Testis (tissue), 3 donors: ENCODE results near the gene CLCN7. TPM values are rescaled to one million over a fixed set of nuclear protein-coding genes. Genes with fewer than 3 reads are reported as not detected.

ENCODE experiments used
- DNase-seq: peaks from one replicate; pipeline ENCODE4 v3.0.0-alpha.2; 2019
- H3K27ac ChIP-seq, 2 donors: fragments of 200-600 bp; sonication (generic); one replicate each; pipeline ENCODE4 v1.5.1; 2019
- H3K27me3 ChIP-seq: fragments of 200-600 bp; sonication (generic); one replicate; pipeline ENCODE4 v1.5.1; 2019
- H3K36me3 ChIP-seq: fragments of 200-600 bp; sonication (generic); one replicate; pipeline ENCODE4 v1.5.1; 2017; ENCODE audit warnings: low read depth; ENCODE audit errors: missing control alignments
- H3K4me1 ChIP-seq: fragments of 200-600 bp; sonication (generic); one replicate; pipeline ENCODE4 v1.5.1; 2019
- H3K4me3 ChIP-seq, 2 donors: fragments of 200-600 bp; sonication (generic); one replicate each; pipeline ENCODE4 v1.5.1; 2017 to 2019
- H3K9me3 ChIP-seq: fragments of 200-600 bp; sonication (generic); one replicate; pipeline ENCODE4 v1.5.1; 2017
- POLR2A ChIP-seq: fragments of 450-650 bp; IDR thresholded peaks from one replicate; pipeline ENCODE4 v1.6.1; 2017; ENCODE audit warnings: antibody characterized with exemption, mild to moderate bottlenecking, moderate library complexity
- WGBS, 2 donors: methylation state at CpG; one replicate each; pipeline ENCODE4 v1.1.5; 2018; 5-methylcytosine and 5-hydroxymethylcytosine counted together
- intact Hi-C: fragments of 100-400 bp; cut with DNase I; formaldehyde crosslinking; loops from one replicate; pipeline ENCODE4 v1.15.1; 2023; ENCODE audit warnings: low total_unique reads
- polyA plus RNA-seq: library from polyadenylated mRNA; stranded (reverse); fragments of 350-450 nt; fragmentation: Illumina TruSeq; extraction: RNeasy Lipid Tissue Mini Kit (QIAGEN cat#74804); gene quantifications from one replicate; pipeline ENCODE4 v1.2.3, GENCODE V29; 2014; ENCODE audit warnings: low read depth, low replicate concordance; ENCODE audit not compliant: insufficient read depth
- total RNA-seq, 2 donors: library from RNA; depleted of rRNA; stranded (reverse); fragments of >200 nt; gene quantifications; one replicate each; pipeline ENCODE4 v1.2.3, GENCODE V29; 2016
- TF ChIP-seq, protein P1 (sequence below), 3 experiments: fragments of 450-650 bp in 2 of 3; fragments of 200-600 bp in 1 of 3; sonication (generic) in 1 of 3; IDR thresholded peaks; one replicate each; pipeline ENCODE4 v1.5.1; 2016 to 2019; ENCODE audit warnings: antibody characterized with exemption in 3 of 3, mild to moderate bottlenecking in 2 of 3, moderate library complexity in 1 of 3

The CLCN7 gene
- total and polyA plus RNA-seq, 3 donors from 2014 or later, result 79.6 to 160 (median 152) TPM

DNA sequence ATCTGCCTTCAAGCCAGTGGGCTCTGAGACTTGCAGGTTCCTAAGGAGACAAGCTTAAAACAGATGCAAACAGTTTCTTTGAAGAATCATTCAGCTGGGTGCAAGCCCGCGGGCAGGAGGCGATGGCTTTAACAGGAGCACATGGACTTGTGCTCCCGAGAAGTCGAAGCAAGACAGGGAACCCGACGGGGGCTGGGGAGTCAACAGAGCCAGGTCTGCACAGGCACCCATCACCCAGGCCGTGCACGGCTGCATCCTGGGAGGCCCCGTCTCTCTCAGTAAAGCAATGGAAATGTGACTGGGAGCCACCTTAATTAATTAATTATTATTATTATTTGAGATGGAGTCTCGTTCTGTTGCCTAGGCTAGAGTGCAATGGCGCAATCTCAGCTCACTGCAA is 14.2 kb upstream of the CLCN7 start:
- WGBS, 2 donors, result 92 to 94% methylated on average over 12 of the region's 12 CpGs
- no peak overlapping the region for H3K4me3 ChIP-seq
- DNase-seq, result no peak
- no peaks in the 10 kb centered on the region for H3K36me3 ChIP-seq
- no peaks in the 10 kb centered on the region for H3K9me3 ChIP-seq
- no peak for TF ChIP-seq POLR2A
- TF ChIP-seq, protein P1, sequence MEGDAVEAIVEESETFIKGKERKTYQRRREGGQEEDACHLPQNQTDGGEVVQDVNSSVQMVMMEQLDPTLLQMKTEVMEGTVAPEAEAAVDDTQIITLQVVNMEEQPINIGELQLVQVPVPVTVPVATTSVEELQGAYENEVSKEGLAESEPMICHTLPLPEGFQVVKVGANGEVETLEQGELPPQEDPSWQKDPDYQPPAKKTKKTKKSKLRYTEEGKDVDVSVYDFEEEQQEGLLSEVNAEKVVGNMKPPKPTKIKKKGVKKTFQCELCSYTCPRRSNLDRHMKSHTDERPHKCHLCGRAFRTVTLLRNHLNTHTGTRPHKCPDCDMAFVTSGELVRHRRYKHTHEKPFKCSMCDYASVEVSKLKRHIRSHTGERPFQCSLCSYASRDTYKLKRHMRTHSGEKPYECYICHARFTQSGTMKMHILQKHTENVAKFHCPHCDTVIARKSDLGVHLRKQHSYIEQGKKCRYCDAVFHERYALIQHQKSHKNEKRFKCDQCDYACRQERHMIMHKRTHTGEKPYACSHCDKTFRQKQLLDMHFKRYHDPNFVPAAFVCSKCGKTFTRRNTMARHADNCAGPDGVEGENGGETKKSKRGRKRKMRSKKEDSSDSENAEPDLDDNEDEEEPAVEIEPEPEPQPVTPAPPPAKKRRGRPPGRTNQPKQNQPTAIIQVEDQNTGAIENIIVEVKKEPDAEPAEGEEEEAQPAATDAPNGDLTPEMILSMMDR (IDR thresholded peaks at IDR 0.05), result no peak
- intact Hi-C loops, result no loop called here
- H3K27ac ChIP-seq, result no peak overlapping the region
- H3K27me3 ChIP-seq, result no peaks in the 10 kb centered on the region
- peaks cover 6% of the 10 kb centered on the region for H3K4me1 ChIP-seq

- no peak for TF ChIP-seq POLR2A
- TF ChIP-seq, protein P1 (IDR thresholded peaks at IDR 0.05), result no peak
- intact Hi-C loops, result no loop called here
- 90 to 93% methylated on average over 19 of the region's 19 CpGs for WGBS, 2 donors
Measured at GRCh38 chr16:1488619-1489018, 13.8 kb upstream of the CLCN7 start, which contains the start of gene PTX4. Gene PTX4 (minus strand): TSS chr16:1488944. CDS start chr16:1488909, 35 bp downstream.

GRCh38 chr16:1488054-1488601 is 13.3 kb upstream of the CLCN7 start:
- Histone ChIP-seq H3K9me3 (no peaks in the 10 kb centered on the region), H3K4me1 (peaks cover 5% of the 10 kb centered on the region), H3K4me3 (no peak overlapping the region), H3K27ac (no peak overlapping the region), H3K27me3 (no peaks in the 10 kb centered on the region), H3K36me3 (no peaks in the 10 kb centered on the region)
- 86 to 88% methylated on average over 24 of the region's 24 CpGs for WGBS, 2 donors
- DNase-seq, result no peak
- TF ChIP-seq, protein P1 (IDR thresholded peaks at IDR 0.05), result no peak
- TF ChIP-seq POLR2A, result no peak
- intact Hi-C loops, result no loop called here

More at GRCh38 chr16:1488619-1489018, 13.8 kb upstream of the CLCN7 start, which contains the start of gene PTX4:
- no peak within 1 kb of the TSS for H3K4me3 ChIP-seq
- no peaks in the 10 kb centered on the region for H3K27me3 ChIP-seq
- no peak within 1 kb of the TSS for H3K27ac ChIP-seq
- H3K4me1 ChIP-seq, result peaks cover 5% of the 10 kb centered on the region
- no peak for DNase-seq
- H3K36me3 ChIP-seq, result no peaks in the 10 kb centered on the region
- no peaks in the 10 kb centered on the region for H3K9me3 ChIP-seq

GRCh38 chr16:1487395-1488053 is 12.7 kb upstream of the CLCN7 start:
- intact Hi-C loops, result no loop called here
- Histone ChIP-seq H3K27me3 (no peaks in the 10 kb centered on the region), H3K9me3 (no peaks in the 10 kb centered on the region), H3K36me3 (no peaks in the 10 kb centered on the region), H3K4me3 (no peak overlapping the region), H3K27ac (no peak overlapping the region), H3K4me1 (peaks cover 1% of the 10 kb centered on the region)
- no peak for TF ChIP-seq POLR2A
- TF ChIP-seq, protein P1 (IDR thresholded peaks at IDR 0.05), result no peak
- DNase-seq, result no peak
- 89 to 91% methylated on average over 28 to 37 of the region's 39 CpGs for WGBS, 2 donors
